A549 (cell line): Measurements from ENCODE around the gene ATXN10. TPM values are rescaled to one million over a fixed set of nuclear protein-coding genes. Genes with fewer than 3 reads are reported as not detected.
A peak's percentile ranks its signal among the peaks of the same experiment; 100 is the strongest.

Source experiments
- ATAC-seq, 2 experiments: fragments of 200-7000 bp in 1 of 2; fragments of >200 bp in 1 of 2; cut with Nextera tagmentation in 1 of 2; cut with Tn5 transposase in 1 of 2; 3 replicates each; pipeline versions ENCODE4 v1.8.0 to v1.9.1; 2018 to 2020; ENCODE audit warnings: mild to moderate bottlenecking in 1 of 2, moderate library complexity in 1 of 2
- CTCF ChIA-PET: fragments of 300-600 bp; sonication (Branson Sonifier 250); formaldehyde crosslinking; extraction: SDS; loops from one replicate; lab custom pipeline; 2021; ENCODE audit warnings: antibody characterized with exemption, inconsistent platforms; lab: Yijun Ruan, JAX
- POLR2A ChIA-PET: fragments of 350-600 bp; formaldehyde crosslinking; extraction: SDS; loops from one replicate; lab custom pipeline; 2021; ENCODE audit warnings: antibody characterized with exemption, inconsistent platforms; lab: Yijun Ruan, JAX
- DNase-seq, 2 experiments: peaks; one replicate each; pipeline versions ENCODE4 v3.0.0 to v3.0.0-alpha.2; 2011 to 2016; ENCODE audit warnings: low read depth in 1 of 2, low spot score in 1 of 2
- FAIRE-seq: peaks from 2 replicates; lab custom pipeline; 2011; peaks lifted over from hg19 to GRCh38; lab: Jason Lieb, UNC
- H3K27ac ChIP-seq, 2 experiments: fragments of >200 bp; sonication (Bioruptor Twin); formaldehyde crosslinking; 3 replicates each; pipeline ENCODE4 v1.5.1; 2016 to 2017
- H3K4me1 ChIP-seq: fragments of >200 bp; sonication (Bioruptor Twin); formaldehyde crosslinking; 3 replicates; pipeline ENCODE4 v1.6.1; 2016
- H3K4me2 ChIP-seq: fragments of >200 bp; sonication (Bioruptor Twin); formaldehyde crosslinking; 3 replicates; pipeline ENCODE4 v1.6.1; 2016
- H3K4me3 ChIP-seq: fragments of >200 bp; sonication (Bioruptor Twin); formaldehyde crosslinking; 3 replicates; pipeline ENCODE4 v1.5.1; 2016
- H3K9me3 ChIP-seq: fragments of >200 bp; sonication (Bioruptor Twin); formaldehyde crosslinking; 3 replicates; pipeline ENCODE4 v1.6.1; 2016
- BCL3 ChIP-seq: fragments of >200 bp; sonication (Bioruptor Twin); formaldehyde crosslinking; IDR thresholded peaks from 3 replicates; pipeline ENCODE4 v1.6.1; 2016
- BHLHE40 ChIP-seq: IDR thresholded peaks from 2 replicates; pipeline ENCODE4 v1.6.1; 2012; ENCODE audit warnings: low read depth, low read length, inconsistent platforms
- CEBPB ChIP-seq, 2 experiments: fragments of >200 bp in 1 of 2; sonication (Bioruptor Twin) in 1 of 2; formaldehyde crosslinking in 1 of 2; IDR thresholded peaks; 2 replicates each; pipeline ENCODE4 v1.6.1; 2012 to 2016
- CHD4 ChIP-seq: fragments of 200-600 bp; sonication (generic); IDR thresholded peaks from 2 replicates; pipeline ENCODE4 v1.6.1; 2016; ENCODE audit warnings: antibody characterized with exemption, mild to moderate bottlenecking, borderline replicate concordance
- ELK1 ChIP-seq: fragments of 150-350 bp; IDR thresholded peaks from 2 replicates; pipeline ENCODE4 v1.6.1; 2014; ENCODE audit warnings: low read depth, mild to moderate bottlenecking, low read length
- FOSB ChIP-seq: fragments of 250-450 bp; sonication (Bioruptor Pico); IDR thresholded peaks from 2 replicates; pipeline ENCODE4 v1.5.0; 2020; ENCODE audit warnings: mild to moderate bottlenecking, moderate library complexity
- FOSL2 ChIP-seq, 2 experiments: fragments of 450-650 bp in 1 of 2; fragments of >200 bp in 1 of 2; sonication (Bioruptor Twin) in 1 of 2; formaldehyde crosslinking; IDR thresholded peaks; 2 replicates each; pipeline versions ENCODE4 v1.5.0 to v1.6.1; 2016 to 2020; ENCODE audit warnings: mild to moderate bottlenecking in 1 of 2, moderate library complexity in 1 of 2
- FOXS1 ChIP-seq: fragments of 250-450 bp; sonication (Bioruptor Pico); IDR thresholded peaks from 2 replicates; pipeline ENCODE4 v1.5.0; 2020; ENCODE audit warnings: mild to moderate bottlenecking, moderate library complexity
- HDAC2 ChIP-seq: fragments of 200-600 bp; sonication (generic); IDR thresholded peaks from 2 replicates; pipeline ENCODE4 v1.6.1; 2016
- HES2 ChIP-seq: fragments of >200 bp; sonication (Bioruptor Twin); formaldehyde crosslinking; IDR thresholded peaks from 2 replicates; pipeline ENCODE4 v1.6.1; 2016
- HEYL ChIP-seq: fragments of 250-450 bp; sonication (Bioruptor Pico); IDR thresholded peaks from 2 replicates; pipeline ENCODE4 v1.8.0; 2021; ENCODE audit warnings: mild to moderate bottlenecking, moderate library complexity
- HOXB5 ChIP-seq: fragments of 250-450 bp; sonication (Bioruptor Pico); IDR thresholded peaks from 2 replicates; pipeline ENCODE4 v1.5.0; 2020; ENCODE audit warnings: mild to moderate bottlenecking, moderate library complexity
- JUN ChIP-seq, 2 experiments: fragments of >200 bp; sonication (Bioruptor Twin); formaldehyde crosslinking; IDR thresholded peaks; 2 replicates in 1 of 2; 3 replicates in 1 of 2; pipeline ENCODE4 v1.6.1; 2016 to 2017
- MAFK ChIP-seq: fragments of 450-650 bp; IDR thresholded peaks from 2 replicates; pipeline ENCODE4 v1.6.1; 2014; ENCODE audit not compliant: partially characterized antibody
- MAX ChIP-seq: IDR thresholded peaks from 2 replicates; pipeline ENCODE4 v1.6.1; 2012
- MAZ ChIP-seq: fragments of 150-350 bp; IDR thresholded peaks from 2 replicates; pipeline ENCODE4 v1.6.1; 2014; ENCODE audit warnings: antibody characterized with exemption, low read depth, low read length, borderline replicate concordance
- MYC ChIP-seq: IDR thresholded peaks from 2 replicates; pipeline ENCODE4 v1.6.1; 2012; ENCODE audit warnings: mild to moderate bottlenecking, inconsistent platforms, low read length, improper control_type of control experiment, borderline replicate concordance
- PHF8 ChIP-seq: fragments of 200-600 bp; sonication (generic); IDR thresholded peaks from 2 replicates; pipeline ENCODE4 v1.6.1; 2016; ENCODE audit warnings: low read depth, mild to moderate bottlenecking, antibody characterized with exemption, moderate library complexity, borderline replicate concordance
- RCOR1 ChIP-seq: fragments of 150-350 bp; IDR thresholded peaks from 2 replicates; pipeline ENCODE4 v1.6.1; 2014; ENCODE audit warnings: antibody characterized with exemption, low read length, low read depth
- REST ChIP-seq: fragments of 200-600 bp; sonication (generic); IDR thresholded peaks from 2 replicates; pipeline ENCODE4 v1.6.1; 2016; ENCODE audit warnings: antibody characterized with exemption, mild to moderate bottlenecking, moderate library complexity
- RNF2 ChIP-seq: fragments of 200-600 bp; sonication (generic); IDR thresholded peaks from 2 replicates; pipeline ENCODE4 v1.6.1; 2016; ENCODE audit warnings: low read depth, mild to moderate bottlenecking, antibody characterized with exemption, moderate library complexity, borderline replicate concordance
- ZSCAN20 ChIP-seq: fragments of 250-450 bp; sonication (Bioruptor Pico); IDR thresholded peaks from 2 replicates; pipeline ENCODE4 v1.8.0; 2022; ENCODE audit warnings: mild to moderate bottlenecking, moderate library complexity
- WGBS: methylation state at CpG from one replicate; pipeline ENCODE4 v1.1.6; 2017; ENCODE audit errors: missing lambda C conversion rate; 5-methylcytosine and 5-hydroxymethylcytosine counted together
- polyA plus RNA-seq, 4 experiments: library from polyadenylated mRNA; depleted of rRNA in 3 of 4; stranded (reverse); fragments of >200 nt; fragmentation: RNase III in 1 of 4; extraction: RNeasy Plus Mini Kit Qiagen cat#74134 plus additional on column Dnase treatment in 1 of 4; gene quantifications; 2 replicates in 3 of 4; 3 replicates in 1 of 4; pipeline ENCODE4 v1.2.3, GENCODE V29; 2011 to 2017

ATXN10 gene
- polyA plus RNA-seq, 2 of the 4 experiments (the other 2 are of a cell fraction): 126 to 281 TPM

GRCh38 chr22:45786726-45787125 is 115.1 kb downstream of the ATXN10 start:
- H3K4me2 ChIP-seq: peak overlapping the region; percentile 75
- TF ChIP-seq BHLHE40: no peak
- TF ChIP-seq MYC: no peak
- TF ChIP-seq HDAC2: no peak
- TF ChIP-seq HOXB5 (CRISPR knock-in tag): no peak
- TF ChIP-seq RNF2: no peak
- TF ChIP-seq FOXS1 (CRISPR knock-in tag): no peak
- no peak for TF ChIP-seq HEYL
- no peak for TF ChIP-seq ZSCAN20 (CRISPR knock-in tag)
- no peak for TF ChIP-seq MAX
- no peak for TF ChIP-seq FOSB (CRISPR knock-in tag)
- TF ChIP-seq MAZ: no peak
- TF ChIP-seq HES2: no peak
- no peak for TF ChIP-seq REST
- ATAC-seq (no peak), FAIRE-seq (no peak), DNase-seq (no peak)
- H3K27ac ChIP-seq: peak overlapping the region; percentile 76 to 86
- 39% methylated on average over 2 of the region's 2 CpGs for WGBS
- ChIA-PET CTCF (interaction anchor here (1.3 to 1.8 kb wide), 3 partner anchors 55 to 209 kb away, joined by 3 to 4 read pairs (median 3); no protein-coding TSS in a partner anchor), POLR2A (no interaction called here)
- H3K4me1 ChIP-seq: peaks cover 94% of the 10 kb centered on the region
- H3K9me3 ChIP-seq: no peaks in the 10 kb centered on the region
- no peak overlapping the region for H3K4me3 ChIP-seq

- FAIRE-seq: no peak
- H3K4me3 ChIP-seq: no peak overlapping the region; the same call in 2 of the 3 replicates
- peak overlapping the region; percentile 59 for H3K4me2 ChIP-seq
- no peak for TF ChIP-seq JUN (IDR thresholded peaks at IDR 0.05)
- TF ChIP-seq CEBPB (IDR thresholded peaks at IDR 0.05): peak; percentile 28 to 62; a peak in 3 of 4 replicates
- no peak for TF ChIP-seq FOSL2 (IDR thresholded peaks at IDR 0.05)
- TF ChIP-seq FOSL2 (CRISPR knock-in tag; IDR thresholded peaks at IDR 0.05): no peak
- DNase-seq: no peak
- ChIA-PET POLR2A (no interaction called here), CTCF (interaction anchor here (1.1 kb wide), 1 partner anchor 175 kb away, joined by 4 read pairs; no protein-coding TSS in a partner anchor)
- H3K27ac ChIP-seq: peak overlapping the region; percentile 76 to 82
- no peaks in the 10 kb centered on the region for H3K9me3 ChIP-seq
- H3K4me1 ChIP-seq: peaks cover 85% of the 10 kb centered on the region
- 80% methylated on average over 2 of the region's 2 CpGs for WGBS
- no peak; a peak in 1 of 6 replicates for ATAC-seq
These were observed 116.1 kb downstream of the ATXN10 start for GRCh38 chr22:45787759-45788158.

GRCh38 chr22:45788522-45788921 is 116.9 kb downstream of the ATXN10 start:
- no peak overlapping the region for H3K4me3 ChIP-seq
- no peak for DNase-seq
- WGBS: 55% methylated on average over 8 of the region's 8 CpGs
- FAIRE-seq: no peak
- no peaks in the 10 kb centered on the region for H3K9me3 ChIP-seq
- peak overlapping the region; percentile 76 to 82 for H3K27ac ChIP-seq
- H3K4me1 ChIP-seq: peaks cover 77% of the 10 kb centered on the region
- ChIA-PET POLR2A (no interaction called here), CTCF (interaction anchor here (0.8 to 1.9 kb wide), 3 partner anchors 14 to 210 kb away, joined by 3 to 4 read pairs (median 4); no protein-coding TSS in a partner anchor)
- H3K4me2 ChIP-seq: peak overlapping the region; percentile 59
- peak in 1 of 2 experiments; percentile 34; a peak in 3 of 6 replicates for ATAC-seq
- no peak for TF ChIP-seq MAFK
- no peak for TF ChIP-seq RCOR1
- TF ChIP-seq CHD4: no peak
- no peak for TF ChIP-seq JUN (IDR thresholded peaks at IDR 0.05)
- TF ChIP-seq BCL3: no peak
- TF ChIP-seq MYC: no peak
- no peak for TF ChIP-seq PHF8
- TF ChIP-seq ELK1: no peak
